Liver (tissue), 9 donors: Measurements from ENCODE around the gene GALNT10. TPM values are rescaled to one million over a fixed set of nuclear protein-coding genes. Genes with fewer than 3 reads are reported as not detected.

Source experiments
- DNase-seq: peaks from one replicate; pipeline ENCODE4 v3.0.0-alpha.2; 2017; ENCODE audit warnings: low spot score
- H3K27ac ChIP-seq, 2 donors: one replicate each; pipeline ENCODE4 v1.7.0; 2013; ENCODE audit warnings: inconsistent platforms in 2 of 2, low read length in 2 of 2, control low read depth in 1 of 2, low read depth in 1 of 2, mild to moderate bottlenecking in 1 of 2
- H3K27me3 ChIP-seq, 4 donors: one replicate each; pipeline versions ENCODE4 v1.6.1 to v1.7.0; 2013; ENCODE audit warnings: low read length in 3 of 4, inconsistent platforms in 1 of 4, mild to moderate bottlenecking in 1 of 4, moderate library complexity in 1 of 4; ENCODE audit not compliant: control insufficient read depth in 4 of 4, insufficient read depth in 4 of 4
- H3K36me3 ChIP-seq, 4 donors: one replicate each; pipeline versions ENCODE4 v1.6.1 to v1.7.0; 2013; ENCODE audit warnings: low read length in 3 of 4, mild to moderate bottlenecking in 3 of 4, low read depth in 1 of 4, moderate library complexity in 1 of 4; ENCODE audit not compliant: control insufficient read depth in 4 of 4, insufficient read depth in 3 of 4
- H3K4me1 ChIP-seq, 4 donors: one replicate each; pipeline versions ENCODE4 v1.6.1 to v1.7.0; 2013; ENCODE audit warnings: low read length in 3 of 4, mild to moderate bottlenecking in 3 of 4, moderate library complexity in 1 of 4; ENCODE audit not compliant: control insufficient read depth in 4 of 4, insufficient read depth in 4 of 4
- H3K4me3 ChIP-seq, 3 donors: one replicate each; pipeline versions ENCODE4 v1.6.1 to v1.7.0; 2013; ENCODE audit warnings: low read length in 3 of 3, control low read depth in 1 of 3, low read depth in 1 of 3, mild to moderate bottlenecking in 1 of 3
- H3K9ac ChIP-seq, 2 donors: one replicate each; pipeline ENCODE4 v1.7.0; 2013; ENCODE audit warnings: low read length in 2 of 2, mild to moderate bottlenecking in 2 of 2, moderate library complexity in 2 of 2, control low read depth in 1 of 2, low read depth in 1 of 2
- H3K9me3 ChIP-seq, 4 donors: one replicate each; pipeline versions ENCODE4 v1.6.1 to v1.7.0; 2013; ENCODE audit warnings: low read length in 3 of 4; ENCODE audit not compliant: control insufficient read depth in 4 of 4
- ATF3 ChIP-seq: IDR thresholded peaks from 2 replicates; pipeline ENCODE4 v1.6.1; 2016; ENCODE audit warnings: antibody characterized with exemption
- CTCF ChIP-seq: fragments of 150-350 bp; IDR thresholded peaks from 2 replicates; pipeline ENCODE4 v1.5.1; 2017; ENCODE audit warnings: improper control_type of control experiment, low read depth, low read length; ENCODE audit not compliant: missing input control
- FOXA1 ChIP-seq: IDR thresholded peaks from 2 replicates; pipeline ENCODE4 v1.6.1; 2016; ENCODE audit warnings: antibody characterized with exemption
- FOXA2 ChIP-seq: IDR thresholded peaks from 2 replicates; pipeline ENCODE4 v1.6.1; 2016; ENCODE audit warnings: antibody characterized with exemption
- GABPA ChIP-seq, 2 donors: IDR thresholded peaks in 1 of 2; conservative IDR thresholded peaks in 1 of 2; 2 replicates each; pipeline ENCODE4 v1.6.1; 2016; ENCODE audit warnings: antibody characterized with exemption in 2 of 2, mild to moderate bottlenecking in 1 of 2, moderate library complexity in 1 of 2
- HNF4G ChIP-seq: IDR thresholded peaks from 2 replicates; pipeline ENCODE4 v1.6.1; 2016; ENCODE audit warnings: antibody characterized with exemption
- RAD21 ChIP-seq, 2 donors: IDR thresholded peaks; 2 replicates each; pipeline ENCODE4 v1.6.1; 2016; ENCODE audit warnings: antibody characterized with exemption in 2 of 2, mild to moderate bottlenecking in 2 of 2
- REST ChIP-seq: IDR thresholded peaks from 2 replicates; pipeline ENCODE4 v1.6.1; 2016; ENCODE audit warnings: antibody characterized with exemption, mild to moderate bottlenecking
- RXRA ChIP-seq, 2 donors: IDR thresholded peaks; 2 replicates each; pipeline ENCODE4 v1.6.1; 2017 to 2018; ENCODE audit warnings: antibody characterized with exemption in 2 of 2, mild to moderate bottlenecking in 1 of 2
- SP1 ChIP-seq: IDR thresholded peaks from 2 replicates; pipeline ENCODE4 v1.6.1; 2018; ENCODE audit warnings: antibody characterized with exemption, mild to moderate bottlenecking
- TAF1 ChIP-seq: conservative IDR thresholded peaks from 2 replicates; pipeline ENCODE4 v1.6.1; 2016; ENCODE audit warnings: antibody characterized with exemption, mild to moderate bottlenecking
- YY1 ChIP-seq: IDR thresholded peaks from 2 replicates; pipeline ENCODE4 v1.6.1; 2016; ENCODE audit warnings: antibody characterized with exemption, mild to moderate bottlenecking
- ZBTB33 ChIP-seq: IDR thresholded peaks from 2 replicates; pipeline ENCODE4 v1.6.1; 2016; ENCODE audit warnings: antibody characterized with exemption
- WGBS: extraction: QIAGEN DNeasy Blood & Tissue Kit; methylation state at CpG from one replicate; pipeline ENCODE4 v1.1.7; 2013; 5-methylcytosine and 5-hydroxymethylcytosine counted together
- polyA plus RNA-seq, 2 donors: library from polyadenylated mRNA; stranded (reverse) in 1 of 2; unstranded in 1 of 2; fragments of 200-250 nt in 1 of 2; fragments of >200 nt in 1 of 2; fragmentation: Nextera tagmentation in 1 of 2; extraction: Ambion mirVana in 1 of 2; gene quantifications; one replicate each; pipeline versions ENCODE4 v1.2.1 to v1.2.3, GENCODE V29; 2013 to 2015
- total RNA-seq, 2 donors: library from RNA; depleted of rRNA; stranded (reverse); fragments of >200 nt; gene quantifications; one replicate each; pipeline ENCODE4 v1.2.3, GENCODE V29; 2014
- TF ChIP-seq, protein P1 (sequence below): IDR thresholded peaks from 2 replicates; pipeline ENCODE4 v1.6.1; 2016; ENCODE audit warnings: antibody characterized with exemption
- donor health status: healthy.
- donor health status: healthy.
- donor health status: healthy.
- donor health status: healthy.
- donor health status: healthy.

Gene GALNT10
- total and polyA plus RNA-seq, 4 donors, result 1.1 to 17.8 (median 5.3) TPM

- Histone ChIP-seq H3K27ac (no peak overlapping the region), H3K9ac (no peak overlapping the region), H3K4me1 (no peaks in the 10 kb centered on the region), H3K36me3 (no peaks in the 10 kb centered on the region), H3K4me3 (no peak overlapping the region), H3K9me3 (no peaks in the 10 kb centered on the region), H3K27me3 (no peaks in the 10 kb centered on the region)
- 93% methylated on average over 2 of the region's 2 CpGs for WGBS
- TF ChIP-seq TAF1 (no peak), FOXA2 (no peak), YY1 (no peak), FOXA1 (no peak), HNF4G (no peak), RAD21 (IDR thresholded peaks at IDR 0.05) (no peak), REST (no peak)
- TF ChIP-seq, protein P1, sequence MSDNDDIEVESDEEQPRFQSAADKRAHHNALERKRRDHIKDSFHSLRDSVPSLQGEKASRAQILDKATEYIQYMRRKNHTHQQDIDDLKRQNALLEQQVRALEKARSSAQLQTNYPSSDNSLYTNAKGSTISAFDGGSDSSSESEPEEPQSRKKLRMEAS, result no peak
- no peak for DNase-seq
Measured at GRCh38 chr5:154243736-154244135, 53.2 kb downstream of the GALNT10 start.

DNA sequence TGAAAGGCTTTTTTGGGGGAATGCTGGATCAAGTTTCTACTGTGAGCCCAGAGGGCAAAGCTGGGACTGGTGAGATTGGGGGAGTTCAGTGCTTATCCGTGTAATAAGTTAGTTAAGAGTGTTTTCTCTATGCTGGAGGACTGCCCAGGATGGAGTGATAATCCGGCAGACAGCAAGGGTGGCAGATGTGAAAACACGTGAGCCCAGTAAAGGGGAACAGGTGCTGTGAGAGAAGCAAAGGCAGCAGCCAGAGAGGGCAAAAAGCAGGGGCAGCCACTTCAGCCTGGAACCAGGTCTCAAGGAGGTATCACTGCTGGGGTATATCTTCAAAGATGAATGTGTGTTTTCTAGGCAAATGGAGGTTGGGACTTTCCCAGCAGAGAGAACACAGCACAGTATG is 53.9 kb downstream of the GALNT10 start:
- Histone ChIP-seq H3K4me1 (no peaks in the 10 kb centered on the region), H3K36me3 (no peaks in the 10 kb centered on the region), H3K4me3 (no peak overlapping the region), H3K9me3 (no peaks in the 10 kb centered on the region), H3K27ac (no peak overlapping the region), H3K27me3 (no peaks in the 10 kb centered on the region), H3K9ac (no peak overlapping the region)
- TF ChIP-seq TAF1, result no peak
- no peak for TF ChIP-seq CTCF
- no peak for TF ChIP-seq RXRA (IDR thresholded peaks at IDR 0.05)
- no peak for TF ChIP-seq SP1
- TF ChIP-seq, protein P1, result no peak
- TF ChIP-seq ATF3, result no peak
- no peak for TF ChIP-seq REST
- TF ChIP-seq HNF4G, result no peak
- TF ChIP-seq ZBTB33, result no peak
- TF ChIP-seq GABPA (IDR thresholded peaks at IDR 0.05 in 1 of 2, conservative IDR thresholded peaks at IDR 0.05 in 1 of 2), result no peak
- TF ChIP-seq FOXA1, result no peak
- TF ChIP-seq YY1, result no peak
- no peak for TF ChIP-seq RAD21 (IDR thresholded peaks at IDR 0.05)
- no peak for DNase-seq
- 93% methylated on average over 3 of the region's 3 CpGs for WGBS
